Measurements from ENCODE around the gene NDUFB10. TPM values are rescaled to one million over a fixed set of nuclear protein-coding genes. Genes with fewer than 3 reads are reported as not detected.
A peak's percentile ranks its signal among the peaks of the same experiment; 100 is the strongest.

The NDUFB10 gene
- total RNA-seq, 4 donors from 2014 or later: 214 to 400 (median 243) TPM

DNA sequence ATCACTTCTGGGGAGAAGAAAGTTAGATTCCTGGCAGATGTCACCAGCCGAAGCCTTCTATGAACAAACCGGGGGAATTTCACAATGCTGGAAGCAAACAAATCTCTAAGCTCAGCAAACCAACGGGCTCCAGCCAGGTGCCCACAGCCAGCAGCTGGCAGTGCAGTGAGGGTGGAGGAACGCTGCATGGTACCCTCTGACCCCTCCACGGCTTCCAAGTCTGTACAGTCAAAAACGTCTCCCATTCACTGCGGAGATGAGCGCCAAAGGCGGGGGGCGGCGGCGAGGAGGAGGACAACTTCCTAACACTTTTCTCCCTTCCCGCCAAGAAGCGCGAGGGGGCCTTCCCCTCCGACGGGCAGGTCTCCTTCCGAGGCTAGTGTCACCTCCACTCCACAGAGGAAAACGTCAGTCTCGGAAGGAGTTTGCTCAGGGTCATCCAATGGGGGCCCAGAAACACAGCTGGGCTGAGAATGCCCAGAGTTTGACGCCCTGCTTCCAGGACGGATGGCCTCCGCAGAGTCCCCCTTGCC, 49.4 kb downstream of the NDUFB10 start:
- Histone ChIP-seq H3K27me3 (no peaks in the 10 kb centered on the region), H3K4me3 (peak overlapping the region; percentile 70 to 90), H3K9me3 (no peaks in the 10 kb centered on the region), H3K4me1 (peaks cover 4 to 65% (median 41%) of the 10 kb centered on the region in 3 donors), H3K27ac (peak overlapping the region; percentile 85 to 95 (median 94)), H3K36me3 (peaks cover 0 to 9% of the 10 kb centered on the region in 2 donors)
- peak; percentile 16 for TF ChIP-seq POLR2AphosphoS5 (IDR thresholded peaks at IDR 0.05)
- TF ChIP-seq EP300 (IDR thresholded peaks at IDR 0.05): no peak
- WGBS, 2 donors (ENCODE audit: low coverage in 1 of 2): 2 to 14% methylated on average over 2 to 10 of the region's 23 CpGs
- ATAC-seq: no peak

DNA sequence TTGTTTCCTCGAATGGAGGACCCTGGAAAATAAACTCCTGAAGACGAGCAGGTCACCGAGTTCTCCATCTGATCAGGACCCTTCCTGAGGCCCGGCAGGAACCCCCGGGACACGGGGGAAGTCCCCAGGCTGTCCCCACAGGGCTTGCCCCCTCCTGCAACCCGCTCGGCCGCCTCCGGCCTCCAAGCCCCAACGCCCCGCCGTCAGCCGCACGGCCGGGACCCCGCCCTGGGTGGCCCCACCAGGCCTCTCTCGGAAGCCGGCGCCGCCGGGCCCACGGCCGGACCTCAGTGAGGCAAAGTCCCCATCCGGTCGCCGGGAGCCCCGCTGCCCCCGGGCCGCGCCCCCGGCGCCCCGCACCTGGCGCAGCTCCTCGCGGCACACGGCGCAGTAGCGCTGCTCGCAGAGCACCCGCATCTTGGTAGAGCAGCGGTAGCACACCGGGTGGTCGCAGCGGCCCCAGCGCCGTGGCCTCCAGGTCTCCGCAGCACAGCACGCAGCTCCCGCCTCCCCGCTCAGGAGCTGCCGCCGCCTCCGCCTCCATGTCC, 49.9 kb downstream of the NDUFB10 start:
- peak overlapping the region; percentile 85 to 95 (median 94) for H3K27ac ChIP-seq
- TF ChIP-seq, protein P1, sequence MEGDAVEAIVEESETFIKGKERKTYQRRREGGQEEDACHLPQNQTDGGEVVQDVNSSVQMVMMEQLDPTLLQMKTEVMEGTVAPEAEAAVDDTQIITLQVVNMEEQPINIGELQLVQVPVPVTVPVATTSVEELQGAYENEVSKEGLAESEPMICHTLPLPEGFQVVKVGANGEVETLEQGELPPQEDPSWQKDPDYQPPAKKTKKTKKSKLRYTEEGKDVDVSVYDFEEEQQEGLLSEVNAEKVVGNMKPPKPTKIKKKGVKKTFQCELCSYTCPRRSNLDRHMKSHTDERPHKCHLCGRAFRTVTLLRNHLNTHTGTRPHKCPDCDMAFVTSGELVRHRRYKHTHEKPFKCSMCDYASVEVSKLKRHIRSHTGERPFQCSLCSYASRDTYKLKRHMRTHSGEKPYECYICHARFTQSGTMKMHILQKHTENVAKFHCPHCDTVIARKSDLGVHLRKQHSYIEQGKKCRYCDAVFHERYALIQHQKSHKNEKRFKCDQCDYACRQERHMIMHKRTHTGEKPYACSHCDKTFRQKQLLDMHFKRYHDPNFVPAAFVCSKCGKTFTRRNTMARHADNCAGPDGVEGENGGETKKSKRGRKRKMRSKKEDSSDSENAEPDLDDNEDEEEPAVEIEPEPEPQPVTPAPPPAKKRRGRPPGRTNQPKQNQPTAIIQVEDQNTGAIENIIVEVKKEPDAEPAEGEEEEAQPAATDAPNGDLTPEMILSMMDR (IDR thresholded peaks at IDR 0.05): peak in 1 of 4 experiments; percentile 16
- TF ChIP-seq POLR2AphosphoS5 (IDR thresholded peaks at IDR 0.05): no peak
- H3K9me3 ChIP-seq: no peaks in the 10 kb centered on the region
- H3K36me3 ChIP-seq: peaks cover 0 to 9% of the 10 kb centered on the region in 2 donors
- peak; percentile 21 for ATAC-seq
- WGBS, 2 donors (ENCODE audit: low coverage in 1 of 2): no CpG with 5 or more reads among the region's 55 CpGs
- peaks cover 4 to 60% (median 36%) of the 10 kb centered on the region in 3 donors for H3K4me1 ChIP-seq
- no peaks in the 10 kb centered on the region for H3K27me3 ChIP-seq
- H3K4me3 ChIP-seq: peak overlapping the region; percentile 70 to 90

DNA sequence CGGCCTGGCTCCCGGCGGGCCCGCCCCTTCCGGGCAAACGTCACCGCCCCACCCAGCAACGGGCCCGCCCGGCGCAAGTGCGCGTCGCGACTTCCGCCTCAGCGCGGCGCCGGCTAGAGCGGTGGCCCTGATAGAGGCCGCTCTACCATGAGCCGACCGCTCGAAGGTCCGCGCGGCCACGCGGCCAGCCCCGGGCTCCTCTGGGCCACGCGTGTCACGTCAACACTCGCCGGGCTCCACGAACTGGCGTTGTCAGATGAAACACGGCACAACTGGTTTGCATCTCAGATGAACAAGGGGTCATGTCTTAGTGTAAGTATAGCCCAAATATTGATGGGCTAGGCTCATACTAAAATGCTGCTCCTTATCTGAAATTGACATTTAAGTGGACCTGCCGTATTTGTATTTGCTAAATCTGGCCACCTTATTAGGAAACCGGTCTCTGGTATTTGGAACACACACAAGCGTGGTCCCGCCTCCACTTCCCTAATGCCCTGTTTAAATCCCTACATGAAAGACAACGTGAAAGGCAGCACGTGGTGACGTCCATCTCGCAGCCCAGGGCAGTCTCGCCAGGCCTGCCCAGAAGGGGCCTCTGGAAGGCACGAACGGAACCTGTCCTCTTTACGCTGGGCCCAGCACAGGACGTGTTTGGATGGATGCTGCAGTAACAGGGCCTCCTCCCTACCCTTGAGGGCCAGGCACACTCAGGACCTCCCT, 50.6 kb downstream of the NDUFB10 start, which contains the start of gene ZNF598:
Gene ZNF598 (minus strand): TSS at position 31 of the 720 bp plus-strand sequence.
- TF ChIP-seq, protein P1 (IDR thresholded peaks at IDR 0.05): peak in 3 of 4 experiments; percentile 11 to 26 (median 20)
- no peak for TF ChIP-seq EP300 (IDR thresholded peaks at IDR 0.05)
- peak; percentile 88 for TF ChIP-seq POLR2AphosphoS5 (IDR thresholded peaks at IDR 0.05)
- TF ChIP-seq POLR2A (IDR thresholded peaks at IDR 0.05): peak; percentile 89 to 93
- H3K4me3 ChIP-seq: peak within 1 kb of the TSS; percentile 70 to 90
- no peaks in the 10 kb centered on the region for H3K27me3 ChIP-seq
- peak; percentile 96 for ATAC-seq
- peaks cover 4 to 53% (median 33%) of the 10 kb centered on the region in 3 donors for H3K4me1 ChIP-seq
- 0 to 8% methylated on average over 2 to 8 of the region's 52 CpGs for WGBS, 2 donors (ENCODE audit: low coverage in 1 of 2)
- no peaks in the 10 kb centered on the region for H3K9me3 ChIP-seq
- peak within 1 kb of the TSS; percentile 92 to 95 (median 94) for H3K27ac ChIP-seq
- peaks cover 0 to 4% of the 10 kb centered on the region in 2 donors for H3K36me3 ChIP-seq

Small RNAs within 50 kb of the gene (small RNA-seq; reads per million reads assigned to genes)
- gene AC005363.2: 0 reads per million in 4 donors
- 0 reads per million in 4 donors for gene SNORA10
- gene SNORA64: 0 reads per million in 4 donors

Other genes with a start within 250 kb of the NDUFB10 start
- gene NME3, start 188.0 kb upstream of the NDUFB10 start, total RNA-seq: 100 to 1,000 TPM in 1 of 4 donors, 10 to 100 TPM in 3; 49.9 to 106 (median 87.2) TPM
- 10 to 100 TPM in 1 of 4 donors, 1 to 10 TPM in 3; 4.6 to 20.4 (median 7.7) TPM for gene EME2, start 186.7 kb upstream of the NDUFB10 start, total RNA-seq
- gene MRPS34, start 186.4 kb upstream of the NDUFB10 start, total RNA-seq: 10 to 100 TPM; 44.4 to 72.8 (median 61.3) TPM
- 10 to 100 TPM; 52.4 to 81.1 (median 75.4) TPM for gene SPSB3, start 177.0 kb upstream of the NDUFB10 start, total RNA-seq
- 10 to 100 TPM; 64.4 to 92.2 (median 80.6) TPM for gene NUBP2, start 176.6 kb upstream of the NDUFB10 start, total RNA-seq
- gene IGFALS, start 165.8 kb upstream of the NDUFB10 start, total RNA-seq: 1 to 10 TPM in 1 of 4 donors, under 1 TPM in 2, not detected in 1; 0.47 to 1.1 (median 0.67) TPM
- gene HAGH, start 132.7 kb upstream of the NDUFB10 start, total RNA-seq: 100 to 1,000 TPM; 124 to 245 (median 175) TPM
- 10 to 100 TPM; 22.9 to 44.0 (median 30.2) TPM for gene FAHD1, start 132.3 kb upstream of the NDUFB10 start, total RNA-seq
- gene MEIOB, start 87.4 kb upstream of the NDUFB10 start, total RNA-seq: not detected
- gene HS3ST6, start 41.1 kb upstream of the NDUFB10 start, total RNA-seq: not detected
- gene MSRB1, start 16.3 kb upstream of the NDUFB10 start, total RNA-seq: 10 to 100 TPM; 23.8 to 53.7 (median 44.8) TPM
- gene RPL3L, start 4.8 kb upstream of the NDUFB10 start, total RNA-seq: not detected
- gene RPS2, start 5.3 kb downstream of the NDUFB10 start, total RNA-seq: 1,000 to 10,000 TPM in 3 of 4 donors, 100 to 1,000 TPM in 1; 899 to 1,585 (median 1,295) TPM
- gene RNF151, start 7.3 kb downstream of the NDUFB10 start, total RNA-seq: not detected
- gene TBL3, start 12.5 kb downstream of the NDUFB10 start, total RNA-seq: 10 to 100 TPM; 26.7 to 38.6 (median 33.2) TPM
- gene NOXO1, start 21.9 kb downstream of the NDUFB10 start, total RNA-seq: 1 to 10 TPM in 2 of 4 donors, not detected in 2; 1.0 to 1.1 TPM
- 10 to 100 TPM; 12.8 to 45.6 (median 25.1) TPM for gene GFER, start 24.7 kb downstream of the NDUFB10 start, total RNA-seq
- 1 to 10 TPM in 3 of 4 donors, not detected in 1; 1.2 to 5.1 (median 3.1) TPM for gene SYNGR3, start 30.4 kb downstream of the NDUFB10 start, total RNA-seq
- 10 to 100 TPM; 28.5 to 43.0 (median 34.6) TPM for gene ZNF598, start 50.3 kb downstream of the NDUFB10 start, total RNA-seq
- gene NPW, start 60.2 kb downstream of the NDUFB10 start, total RNA-seq: not detected
- 100 to 1,000 TPM in 1 of 4 donors, 10 to 100 TPM in 3; 43.8 to 106 (median 63.8) TPM for gene NHERF2, start 67.4 kb downstream of the NDUFB10 start, total RNA-seq
- 10 to 100 TPM; 18.4 to 25.4 (median 21.6) TPM for gene NTHL1, start 88.3 kb downstream of the NDUFB10 start, total RNA-seq
- gene TSC2, start 88.4 kb downstream of the NDUFB10 start, total RNA-seq: 10 to 100 TPM; 36.3 to 78.8 (median 54.6) TPM
- 100 to 1,000 TPM; 181 to 492 (median 352) TPM for gene PKD1, start 176.4 kb downstream of the NDUFB10 start, total RNA-seq
- 1 to 10 TPM in 1 of 4 donors, under 1 TPM in 1, not detected in 2; 0.39 to 1.0 TPM for gene RAB26, start 189.1 kb downstream of the NDUFB10 start, total RNA-seq
- 10 to 100 TPM; 36.3 to 70.1 (median 56.3) TPM for gene TRAF7, start 196.2 kb downstream of the NDUFB10 start, total RNA-seq
- gene CASKIN1, start 237.1 kb downstream of the NDUFB10 start, total RNA-seq: under 1 TPM in 2 of 4 donors, not detected in 2; 0.27 to 0.35 TPM
- 10 to 100 TPM; 29.0 to 50.8 (median 34.1) TPM for gene MLST8, start 245.9 kb downstream of the NDUFB10 start, total RNA-seq